MG63 (cell line): ENCODE results near the gene TTC33. TPM values are rescaled to one million over a fixed set of nuclear protein-coding genes. Genes with fewer than 3 reads are reported as not detected.

Source experiments
- DNase-seq: peaks from one replicate; pipeline ENCODE4 v3.0.0-alpha.2; 2020
- H3K27me3 ChIP-seq: fragments of 250-450 bp; sonication (Bioruptor Pico); 2 replicates; pipeline ENCODE4 v1.5.1; 2020; ENCODE audit warnings: mild to moderate bottlenecking, moderate library complexity
- H3K36me3 ChIP-seq: fragments of 250-450 bp; sonication (Bioruptor Pico); 2 replicates; pipeline ENCODE4 v1.5.1; 2020; ENCODE audit warnings: mild to moderate bottlenecking, moderate library complexity
- H3K4me3 ChIP-seq: fragments of 250-450 bp; sonication (Bioruptor Pico); 2 replicates; pipeline ENCODE4 v1.5.1; 2020; ENCODE audit warnings: mild to moderate bottlenecking, moderate library complexity
- H3K9me3 ChIP-seq: fragments of 250-450 bp; sonication (Bioruptor Pico); 2 replicates; pipeline ENCODE4 v1.5.1; 2020; ENCODE audit warnings: mild to moderate bottlenecking, moderate library complexity
- total RNA-seq: library from RNA; depleted of rRNA; stranded (reverse); fragments of >200 nt; shearing (Covaris generic); gene quantifications from 2 replicates; pipeline ENCODE4 v1.2.3, GENCODE V29; 2014; ENCODE audit warnings: low replicate concordance

TTC33 gene
- total RNA-seq, 1 experiment from 2014 or later, result 16.3 TPM

- Histone ChIP-seq H3K36me3 (no peaks in the 10 kb centered on the region), H3K9me3 (peaks cover 4% of the 10 kb centered on the region; the same call in 1 of the 2 replicates), H3K4me3 (no peak overlapping the region), H3K27me3 (no peaks in the 10 kb centered on the region)
- DNase-seq, result peak; percentile 22
Observed at GRCh38 chr5:40486437-40487275, 269.1 kb downstream of the TTC33 start.

DNA sequence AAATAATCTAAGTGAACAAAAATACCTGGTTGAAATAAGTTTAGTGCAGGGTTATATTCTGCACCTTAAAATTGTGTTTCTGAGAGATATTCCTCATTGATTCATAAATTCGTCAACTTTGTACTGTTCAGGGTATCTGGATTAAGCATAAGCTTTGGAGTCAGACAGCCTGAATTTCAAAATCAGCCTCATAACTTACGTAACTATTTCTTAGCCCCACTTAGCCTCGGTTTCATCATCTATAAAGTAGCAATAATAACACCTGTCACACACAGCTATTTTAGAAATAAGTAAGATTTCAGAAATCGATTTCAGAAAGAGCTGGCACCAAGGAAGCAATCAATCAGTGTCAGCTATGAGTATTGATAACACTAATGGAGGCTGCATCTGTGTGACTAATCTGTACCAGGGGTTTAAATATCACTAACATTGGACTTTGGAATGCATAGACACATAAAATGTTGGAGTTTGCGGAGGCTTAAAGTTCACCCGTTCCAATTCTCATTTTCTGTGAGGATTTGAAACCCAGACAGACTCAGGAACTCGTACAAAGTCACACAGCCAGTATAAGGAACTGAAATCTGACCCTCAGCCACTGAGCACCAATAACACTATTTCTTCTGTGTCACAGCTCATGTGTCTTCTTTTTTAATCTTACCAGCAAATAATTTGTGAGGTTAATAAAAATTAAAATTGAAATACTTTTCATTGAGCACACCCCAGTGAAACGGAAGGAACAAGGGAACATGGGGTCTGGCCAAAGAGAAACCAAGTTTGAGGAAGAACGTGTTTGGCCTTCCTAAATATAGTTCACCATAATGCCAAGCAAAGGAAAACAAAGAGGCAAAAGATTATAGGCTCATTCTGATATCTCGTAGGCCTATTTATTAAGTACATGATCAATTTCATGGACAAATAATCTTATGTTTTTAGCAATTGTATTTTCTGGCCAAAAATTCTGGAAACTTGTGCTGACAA, 270.5 kb downstream of the TTC33 start:
- H3K9me3 ChIP-seq, result peaks cover 4% of the 10 kb centered on the region; the same call in 1 of the 2 replicates
- H3K27me3 ChIP-seq, result no peaks in the 10 kb centered on the region
- H3K36me3 ChIP-seq, result no peaks in the 10 kb centered on the region
- no peak for DNase-seq
- H3K4me3 ChIP-seq, result no peak overlapping the region

DNA sequence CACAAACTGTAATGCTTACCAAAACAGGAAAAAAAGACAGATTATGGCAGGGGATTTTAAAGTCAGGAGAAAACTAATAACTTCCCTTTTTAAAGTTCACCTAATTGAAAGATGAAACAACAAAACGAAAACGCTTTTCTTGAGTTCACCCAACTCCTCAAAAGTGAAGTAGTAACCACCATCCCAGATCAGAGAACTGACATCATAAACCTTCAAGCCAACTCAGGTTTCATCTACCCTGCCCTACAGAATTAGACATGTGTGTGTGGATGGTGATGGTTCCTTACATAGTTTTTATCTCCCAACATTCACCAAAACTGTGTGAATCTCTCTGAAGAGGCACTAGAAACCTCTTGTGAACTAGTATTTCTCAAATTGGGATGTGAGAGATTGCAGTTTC, 271.3 kb downstream of the TTC33 start:
- Histone ChIP-seq H3K36me3 (no peaks in the 10 kb centered on the region), H3K27me3 (no peaks in the 10 kb centered on the region), H3K4me3 (no peak overlapping the region), H3K9me3 (peaks cover 4% of the 10 kb centered on the region; the same call in 1 of the 2 replicates)
- no peak for DNase-seq

DNA sequence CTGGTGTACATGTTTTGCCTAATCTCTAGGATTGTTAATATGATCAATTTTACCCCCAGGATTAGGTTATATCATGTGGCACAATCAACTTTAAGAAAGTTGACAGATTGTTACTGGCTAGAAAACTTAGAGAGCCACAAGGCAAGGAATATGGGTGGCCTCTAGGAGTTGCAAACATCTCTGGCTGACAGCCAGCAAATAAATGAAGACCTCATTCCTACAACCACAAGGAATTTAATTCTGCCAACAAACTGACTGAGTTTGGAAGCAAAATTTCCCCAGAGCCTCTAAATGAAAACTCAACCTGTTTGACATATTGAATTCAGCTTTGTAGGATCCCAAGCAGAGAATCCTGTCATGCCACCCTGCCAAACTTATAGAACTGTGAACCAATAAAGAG, 272.4 kb downstream of the TTC33 start:
- Histone ChIP-seq H3K27me3 (no peaks in the 10 kb centered on the region), H3K9me3 (peaks cover 4% of the 10 kb centered on the region; the same call in 1 of the 2 replicates), H3K4me3 (no peak overlapping the region), H3K36me3 (no peaks in the 10 kb centered on the region)
- DNase-seq, result no peak

- H3K27me3 ChIP-seq, result no peaks in the 10 kb centered on the region
- DNase-seq, result no peak
- H3K36me3 ChIP-seq, result no peaks in the 10 kb centered on the region
- H3K4me3 ChIP-seq, result no peak overlapping the region
- peaks cover 4% of the 10 kb centered on the region; the same call in 1 of the 2 replicates for H3K9me3 ChIP-seq
Observed at GRCh38 chr5:40481241-40481640, 274.5 kb downstream of the TTC33 start.

DNA sequence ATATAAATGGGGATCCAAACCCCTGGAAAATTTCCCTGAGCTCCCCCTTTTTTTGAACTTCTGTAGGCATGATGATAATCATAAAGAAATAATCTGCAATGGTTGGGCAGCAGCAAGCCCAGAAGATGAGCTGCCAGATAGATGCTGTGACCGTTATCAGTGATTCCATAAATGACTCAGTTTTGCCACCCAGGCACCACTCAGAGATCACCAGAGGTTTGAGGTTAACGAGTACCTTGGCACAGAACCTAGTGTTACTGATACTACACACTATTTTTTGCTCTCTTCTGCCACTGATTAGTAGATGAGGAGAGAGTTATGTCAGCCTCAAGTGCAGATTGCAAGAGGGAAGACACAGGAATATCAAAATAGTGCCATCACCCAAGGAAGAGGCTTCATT, 275.4 kb downstream of the TTC33 start:
- Histone ChIP-seq H3K36me3 (no peaks in the 10 kb centered on the region), H3K27me3 (no peaks in the 10 kb centered on the region), H3K4me3 (no peak overlapping the region), H3K9me3 (peaks cover 4% of the 10 kb centered on the region; the same call in 1 of the 2 replicates)
- peak; percentile 15 for DNase-seq

DNA sequence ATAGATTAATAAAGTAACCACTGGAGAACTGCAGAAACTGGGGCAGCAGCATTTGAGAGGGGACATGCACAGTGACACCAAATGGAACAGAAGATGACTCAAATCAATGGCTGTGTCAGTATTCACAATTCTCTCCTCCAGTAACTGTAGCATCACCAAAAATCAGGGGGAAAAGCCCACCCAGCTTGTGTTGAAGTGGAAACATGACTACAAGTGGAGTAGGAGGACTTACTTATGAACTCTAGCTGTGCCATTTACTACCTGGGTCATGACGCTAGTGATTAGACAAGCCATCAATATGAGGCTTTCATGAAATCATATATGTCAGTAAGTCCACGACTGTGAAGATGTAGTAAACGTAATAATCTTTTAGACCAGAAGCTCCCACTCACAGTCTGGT, 275.8 kb downstream of the TTC33 start:
- Histone ChIP-seq H3K36me3 (no peaks in the 10 kb centered on the region), H3K9me3 (peaks cover 4% of the 10 kb centered on the region; the same call in 1 of the 2 replicates), H3K4me3 (no peak overlapping the region), H3K27me3 (no peaks in the 10 kb centered on the region)
- no peak for DNase-seq

GRCh38 chr5:40478766-40479165, 277.0 kb downstream of the TTC33 start:
- DNase-seq, result peak; percentile 7
- Histone ChIP-seq H3K4me3 (no peak overlapping the region), H3K9me3 (peaks cover 3% of the 10 kb centered on the region; the same call in 1 of the 2 replicates), H3K27me3 (no peaks in the 10 kb centered on the region), H3K36me3 (no peaks in the 10 kb centered on the region)

DNA sequence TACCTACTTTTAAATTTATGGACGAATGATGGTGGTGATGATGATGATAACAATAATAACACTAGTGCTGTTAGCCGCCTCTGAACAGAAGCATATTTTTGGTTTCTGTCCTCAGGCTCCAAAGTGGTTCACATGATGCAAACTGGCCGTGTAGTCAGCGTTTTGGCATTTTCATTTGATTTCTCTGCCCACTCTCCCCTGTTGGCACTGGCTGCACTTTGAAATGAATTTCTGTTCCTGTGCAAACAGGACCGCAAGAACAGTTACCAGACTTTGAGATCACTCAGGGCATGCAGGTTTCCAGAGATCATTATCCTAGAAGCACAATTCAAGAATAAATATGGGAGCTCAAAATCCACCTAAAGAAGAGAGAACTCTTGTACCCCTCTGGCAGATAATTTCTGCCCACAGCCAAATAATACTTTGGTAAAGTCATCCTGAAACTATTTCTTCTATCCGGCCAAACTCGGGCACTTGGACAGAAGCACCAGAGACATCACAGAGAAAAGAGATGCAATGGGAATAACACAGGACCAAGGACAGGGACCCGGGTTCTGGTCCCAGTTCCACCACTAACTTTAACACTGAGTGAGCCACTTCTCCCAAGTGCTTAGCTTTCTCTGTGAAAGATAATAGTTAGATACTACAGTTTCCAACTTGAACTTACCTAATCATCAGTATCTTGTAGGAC, 277.8 kb downstream of the TTC33 start:
- Histone ChIP-seq H3K36me3 (no peaks in the 10 kb centered on the region), H3K27me3 (no peaks in the 10 kb centered on the region), H3K9me3 (no peaks in the 10 kb centered on the region), H3K4me3 (no peak overlapping the region)
- DNase-seq, result peak; percentile 82

- H3K9me3 ChIP-seq, result no peaks in the 10 kb centered on the region
- H3K36me3 ChIP-seq, result no peaks in the 10 kb centered on the region
- H3K27me3 ChIP-seq, result no peaks in the 10 kb centered on the region
- peak; percentile 82 for DNase-seq
- H3K4me3 ChIP-seq, result no peak overlapping the region
Observed at GRCh38 chr5:40475561-40475960, 280.2 kb downstream of the TTC33 start.

- H3K36me3 ChIP-seq, result no peaks in the 10 kb centered on the region
Observed at GRCh38 chr5:40474250-40474649, 281.5 kb downstream of the TTC33 start.

GRCh38 chr5:40465416-40465815, 290.3 kb downstream of the TTC33 start:
- H3K9me3 ChIP-seq, result peaks cover 6% of the 10 kb centered on the region; the same call in 1 of the 2 replicates
- DNase-seq, result no peak
- H3K27me3 ChIP-seq, result no peaks in the 10 kb centered on the region
- no peak overlapping the region for H3K4me3 ChIP-seq
- no peaks in the 10 kb centered on the region for H3K36me3 ChIP-seq

More at GRCh38 chr5:40474250-40474649, 281.5 kb downstream of the TTC33 start:
- Histone ChIP-seq H3K4me3 (no peak overlapping the region), H3K9me3 (no peaks in the 10 kb centered on the region), H3K27me3 (no peaks in the 10 kb centered on the region)
- no peak for DNase-seq

DNA sequence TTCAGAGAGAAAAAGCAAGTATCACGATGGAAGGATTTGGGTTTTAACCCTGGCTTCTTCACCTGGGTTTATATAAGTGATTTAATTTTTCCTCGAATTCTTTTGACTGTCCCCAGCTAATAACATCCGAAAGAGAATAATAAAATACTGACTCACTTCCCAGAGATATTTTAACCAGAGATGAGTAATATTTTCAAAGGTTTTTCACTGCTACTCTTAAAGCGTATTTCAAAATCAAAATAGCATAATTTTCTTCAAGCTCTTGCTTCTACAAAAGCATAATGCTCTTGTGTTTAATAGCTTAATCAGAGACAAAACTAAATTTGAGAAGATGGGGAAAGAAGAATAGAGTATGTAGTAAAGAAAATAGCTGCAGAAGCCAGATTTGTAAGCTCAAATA, 291.2 kb downstream of the TTC33 start:
- Histone ChIP-seq H3K27me3 (no peaks in the 10 kb centered on the region), H3K36me3 (no peaks in the 10 kb centered on the region), H3K4me3 (no peak overlapping the region), H3K9me3 (peaks cover 7% of the 10 kb centered on the region)
- no peak for DNase-seq
